ENCODE results near the gene PROB1. TPM values are rescaled to one million over a fixed set of nuclear protein-coding genes. Genes with fewer than 3 reads are reported as not detected.
"Not testable (repeated sequence)": the region's sequence is repeated elsewhere in the genome, so short reads cannot be mapped to it uniquely, and the experiment has no call there.

The PROB1 gene
- total and polyA plus RNA-seq, 4 donors, result 1.4 to 7.1 (median 3.6) TPM

DNA sequence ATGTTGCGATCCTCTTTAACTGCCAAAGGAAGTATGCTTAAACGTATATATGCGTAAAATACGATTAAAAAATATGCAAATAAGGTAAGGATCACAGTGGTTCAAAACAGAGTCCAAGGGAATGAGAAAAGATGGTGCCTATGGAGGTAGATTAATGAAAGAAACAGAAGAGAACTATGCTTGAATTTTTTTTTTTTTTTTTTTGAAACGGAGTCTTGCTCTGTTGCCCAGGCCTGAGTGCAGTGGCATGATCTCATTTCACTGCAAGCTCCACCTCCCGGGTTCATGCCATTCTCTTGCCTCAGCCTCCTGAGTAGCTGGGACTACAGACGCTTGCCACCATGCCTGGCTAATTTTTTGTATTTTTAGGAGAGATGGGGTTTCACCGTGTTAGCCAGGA is 49.5 kb downstream of the PROB1 start:
- not testable (repeated sequence) for H3K27ac ChIP-seq (ENCODE audit: low read depth, low read length); H3K4me1 ChIP-seq (ENCODE audit: control insufficient read depth, insufficient read depth, low read length); H3K27me3 ChIP-seq (ENCODE audit: control insufficient read depth, insufficient read depth, low read length); H3K4me3 ChIP-seq (ENCODE audit: low read depth, low read length); H3K9me3 ChIP-seq (ENCODE audit: control insufficient read depth, insufficient read depth, low read length); DNase-seq (ENCODE audit: low read depth in 4 of 6, low spot score in 6 of 6)
- peaks cover 13% of the 10 kb centered on the region for H3K36me3 ChIP-seq (ENCODE audit: control insufficient read depth, insufficient read depth, low read length)
- WGBS (ENCODE audit: insufficient coverage), result 95% methylated on average over 5 of the region's 8 CpGs

DNA sequence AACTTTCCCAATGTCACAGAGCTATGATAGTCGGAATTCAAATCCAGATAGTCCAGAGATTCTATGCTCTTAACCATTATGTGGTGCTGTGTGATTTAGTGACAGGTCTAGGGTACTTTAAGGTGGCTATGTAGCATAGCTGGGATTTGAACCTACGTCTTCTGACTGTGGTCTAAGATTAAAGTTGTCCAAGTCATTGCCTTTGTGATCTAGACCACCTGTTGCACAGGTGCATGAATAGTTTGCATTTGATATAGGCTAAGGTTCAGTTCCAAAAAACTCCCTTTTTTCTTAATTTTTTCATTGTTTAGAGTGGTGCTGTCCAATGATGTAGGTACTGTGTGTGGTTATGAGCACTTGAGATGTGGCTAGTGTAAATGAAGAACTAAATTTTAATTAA is 50.7 kb downstream of the PROB1 start:
- Histone ChIP-seq H3K27ac (ENCODE audit: low read depth, low read length) (no peak overlapping the region), H3K4me3 (ENCODE audit: low read depth, low read length) (no peak overlapping the region), H3K36me3 (ENCODE audit: control insufficient read depth, insufficient read depth, low read length) (peaks cover 13% of the 10 kb centered on the region), H3K27me3 (ENCODE audit: control insufficient read depth, insufficient read depth, low read length) (no peaks in the 10 kb centered on the region), H3K4me1 (ENCODE audit: control insufficient read depth, insufficient read depth, low read length) (peaks cover 7% of the 10 kb centered on the region), H3K9me3 (ENCODE audit: control insufficient read depth, insufficient read depth, low read length) (no peaks in the 10 kb centered on the region)
- no peak for DNase-seq (ENCODE audit: low read depth in 4 of 6, low spot score in 6 of 6)
- WGBS (ENCODE audit: insufficient coverage), result no CpG with 5 or more reads among the region's 2 CpGs

DNA sequence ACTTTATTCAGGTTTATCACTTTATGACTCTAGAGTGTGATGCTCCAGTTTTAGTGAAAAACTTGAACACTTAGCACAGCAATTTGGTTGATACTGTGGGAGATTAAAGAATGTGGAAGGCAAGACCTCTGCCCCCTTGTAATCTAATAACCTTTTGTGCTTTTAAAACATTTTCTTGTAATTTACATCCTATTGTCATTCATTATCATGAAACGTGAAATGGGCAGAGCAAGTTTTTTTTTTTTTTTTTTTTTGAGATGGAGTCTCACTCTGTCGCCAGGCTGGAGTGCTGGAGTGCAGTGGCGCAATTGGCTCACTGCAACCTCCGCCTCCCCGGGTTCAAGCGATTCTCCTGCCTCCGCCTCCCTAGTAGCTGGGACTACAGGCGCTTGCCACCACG is 51.4 kb downstream of the PROB1 start:
- WGBS (ENCODE audit: insufficient coverage), result 95% methylated on average over 6 of the region's 9 CpGs
- H3K36me3 ChIP-seq (ENCODE audit: control insufficient read depth, insufficient read depth, low read length), result peaks cover 13% of the 10 kb centered on the region
- H3K27me3 ChIP-seq (ENCODE audit: control insufficient read depth, insufficient read depth, low read length), result no peaks in the 10 kb centered on the region
- H3K4me1 ChIP-seq (ENCODE audit: control insufficient read depth, insufficient read depth, low read length), result peaks cover 7% of the 10 kb centered on the region
- H3K9me3 ChIP-seq (ENCODE audit: control insufficient read depth, insufficient read depth, low read length), result no peaks in the 10 kb centered on the region
- no peak for DNase-seq (ENCODE audit: low read depth in 4 of 6, low spot score in 6 of 6)
- H3K27ac ChIP-seq (ENCODE audit: low read depth, low read length), result no peak overlapping the region
- no peak overlapping the region for H3K4me3 ChIP-seq (ENCODE audit: low read depth, low read length)

DNA sequence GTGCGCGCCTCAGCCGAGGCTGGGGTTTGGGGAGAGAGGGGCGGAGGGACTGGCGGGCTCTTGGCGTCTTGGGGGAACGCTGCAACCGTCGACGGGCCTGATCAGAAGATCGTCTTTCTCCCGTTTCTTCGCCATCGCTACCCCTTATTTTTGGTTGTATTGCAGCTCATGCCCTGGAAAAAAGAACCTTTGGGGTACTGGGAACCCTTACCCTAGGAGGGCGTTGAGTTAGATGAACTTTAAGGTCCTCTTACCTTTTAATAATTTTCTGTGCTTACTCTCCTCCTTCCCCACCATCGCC is 52.5 kb downstream of the PROB1 start:
- H3K36me3 ChIP-seq (ENCODE audit: control insufficient read depth, insufficient read depth, low read length), result peaks cover 13% of the 10 kb centered on the region
- WGBS (ENCODE audit: insufficient coverage), result 2% methylated on average over 11 of the region's 16 CpGs
- DNase-seq (ENCODE audit: low read depth in 4 of 6, low spot score in 6 of 6), result no peak
- peak overlapping the region; percentile 98 for H3K27ac ChIP-seq (ENCODE audit: low read depth, low read length)
- no peaks in the 10 kb centered on the region for H3K27me3 ChIP-seq (ENCODE audit: control insufficient read depth, insufficient read depth, low read length)
- no peaks in the 10 kb centered on the region for H3K9me3 ChIP-seq (ENCODE audit: control insufficient read depth, insufficient read depth, low read length)
- peaks cover 7% of the 10 kb centered on the region for H3K4me1 ChIP-seq (ENCODE audit: control insufficient read depth, insufficient read depth, low read length)
- peak overlapping the region; percentile 87 for H3K4me3 ChIP-seq (ENCODE audit: low read depth, low read length)

DNA sequence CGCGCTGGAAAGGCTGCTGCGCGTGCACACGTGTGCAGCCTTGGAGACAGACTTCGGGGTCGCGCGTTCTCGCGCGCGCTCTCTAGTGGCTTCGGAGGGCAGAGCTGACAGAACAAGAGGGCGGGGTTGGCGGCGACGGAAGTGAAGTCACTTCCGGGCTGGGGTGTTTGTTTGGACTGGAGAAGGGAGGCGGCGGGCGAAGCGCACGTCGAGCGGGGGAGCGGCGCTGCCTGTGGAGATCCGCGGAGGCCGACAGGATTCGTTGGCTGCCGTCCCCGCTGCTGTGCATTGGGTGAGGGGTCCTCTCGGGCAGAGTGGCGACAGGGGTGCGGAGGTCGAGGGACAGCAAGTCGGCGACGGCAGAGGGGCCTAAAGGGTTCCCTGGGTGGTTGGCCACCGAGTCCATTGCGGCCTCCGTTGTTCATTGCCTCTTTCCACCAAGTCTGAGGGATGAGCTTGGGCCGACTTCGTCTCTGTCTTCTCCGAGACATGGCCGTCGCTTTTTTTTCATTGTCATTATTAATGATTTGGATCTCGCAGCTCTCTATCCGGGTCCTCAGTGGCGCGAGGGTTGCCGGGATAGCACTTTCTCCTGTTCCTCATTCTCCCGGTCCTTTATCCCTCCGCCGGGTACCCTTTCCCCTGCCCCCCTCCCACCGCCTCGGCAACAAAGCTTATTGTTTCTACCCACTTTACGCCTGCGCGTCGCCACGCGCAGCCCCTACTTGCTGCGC is 53.0 kb downstream of the PROB1 start, which contains the start of gene PAIP2:
Gene PAIP2 (plus strand): TSS at position 166 of the 734 bp plus-strand sequence. CDS start 21,931 bp downstream, outside the sequence.
- DNase-seq (ENCODE audit: low read depth in 4 of 6, low spot score in 6 of 6), result peak; percentile 92 to 100 (median 96)
- H3K36me3 ChIP-seq (ENCODE audit: control insufficient read depth, insufficient read depth, low read length), result peaks cover 13% of the 10 kb centered on the region
- H3K4me1 ChIP-seq (ENCODE audit: control insufficient read depth, insufficient read depth, low read length), result peaks cover 7% of the 10 kb centered on the region
- H3K27me3 ChIP-seq (ENCODE audit: control insufficient read depth, insufficient read depth, low read length), result no peaks in the 10 kb centered on the region
- peak within 1 kb of the TSS; percentile 87 for H3K4me3 ChIP-seq (ENCODE audit: low read depth, low read length)
- H3K27ac ChIP-seq (ENCODE audit: low read depth, low read length), result peak within 1 kb of the TSS; percentile 98
- WGBS (ENCODE audit: insufficient coverage), result 0% methylated on average over 66 of the region's 66 CpGs
- no peaks in the 10 kb centered on the region for H3K9me3 ChIP-seq (ENCODE audit: control insufficient read depth, insufficient read depth, low read length)

DNA sequence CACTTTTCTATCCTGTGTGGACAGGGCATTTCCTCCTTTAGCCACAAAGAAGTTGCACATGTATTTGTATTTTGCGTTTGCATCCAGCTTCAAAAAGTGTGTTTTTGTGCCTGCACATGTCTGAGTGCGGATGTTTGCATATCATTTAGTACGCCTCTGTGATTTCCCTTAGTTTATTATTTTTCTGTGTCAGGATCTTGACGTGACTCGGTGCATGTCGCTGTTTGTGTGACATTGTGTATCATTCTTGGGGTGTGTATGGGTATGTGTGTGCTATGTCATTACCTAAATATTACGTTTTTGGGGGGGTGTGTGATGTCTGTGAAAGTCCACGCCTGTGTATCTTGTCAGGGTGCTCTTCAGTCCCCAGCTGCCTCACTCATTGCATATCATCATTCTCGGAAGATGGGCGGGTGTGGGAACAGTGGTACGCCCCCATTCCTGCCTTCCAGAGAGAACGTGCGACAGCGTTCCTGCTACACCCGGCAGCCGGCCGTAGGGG is 53.7 kb downstream of the PROB1 start:
- 6% methylated on average over 11 of the region's 17 CpGs for WGBS (ENCODE audit: insufficient coverage)
- H3K9me3 ChIP-seq (ENCODE audit: control insufficient read depth, insufficient read depth, low read length), result no peaks in the 10 kb centered on the region
- H3K27me3 ChIP-seq (ENCODE audit: control insufficient read depth, insufficient read depth, low read length), result no peaks in the 10 kb centered on the region
- peaks cover 7% of the 10 kb centered on the region for H3K4me1 ChIP-seq (ENCODE audit: control insufficient read depth, insufficient read depth, low read length)
- peak overlapping the region; percentile 98 for H3K27ac ChIP-seq (ENCODE audit: low read depth, low read length)
- peaks cover 7% of the 10 kb centered on the region for H3K36me3 ChIP-seq (ENCODE audit: control insufficient read depth, insufficient read depth, low read length)
- no peak for DNase-seq (ENCODE audit: low read depth in 4 of 6, low spot score in 6 of 6)
- H3K4me3 ChIP-seq (ENCODE audit: low read depth, low read length), result peak overlapping the region; percentile 87

Other genes with a start within 250 kb of the PROB1 start
- 10 to 100 TPM; 23.0 to 53.7 TPM for gene SIL1, start 196.7 kb downstream of the PROB1 start, total RNA-seq
- 10 to 100 TPM; 18.8 to 38.4 TPM for gene SIL1, start 196.7 kb downstream of the PROB1 start, polyA plus RNA-seq (ENCODE audit: insufficient read length in 2 of 2)
- 100 to 1,000 TPM; 433 to 543 TPM for gene MATR3, start 101.4 kb downstream of the PROB1 start, total RNA-seq
- gene MATR3, start 101.4 kb downstream of the PROB1 start, polyA plus RNA-seq (ENCODE audit: insufficient read length in 2 of 2), result 100 to 1,000 TPM; 580 to 752 TPM
- gene PAIP2, start 53.2 kb downstream of the PROB1 start, total RNA-seq, result 100 to 1,000 TPM in 1 of 2 donors, 10 to 100 TPM in 1; 90.4 to 138 TPM
- 100 to 1,000 TPM; 154 to 173 TPM for gene PAIP2, start 53.2 kb downstream of the PROB1 start, polyA plus RNA-seq (ENCODE audit: insufficient read length in 2 of 2)
- under 1 TPM in 1 of 2 donors, not detected in 1; 0.40 TPM for gene SLC23A1, start 11.8 kb downstream of the PROB1 start, total RNA-seq
- under 1 TPM; 0.78 to 0.99 TPM for gene SLC23A1, start 11.8 kb downstream of the PROB1 start, polyA plus RNA-seq (ENCODE audit: insufficient read length in 2 of 2)
- gene MZB1, start 5.2 kb downstream of the PROB1 start, total RNA-seq, result under 1 TPM; 0.17 to 0.59 TPM
- under 1 TPM; 0.32 to 0.60 TPM for gene MZB1, start 5.2 kb downstream of the PROB1 start, polyA plus RNA-seq (ENCODE audit: insufficient read length in 2 of 2)
- 10 to 100 TPM in 1 of 2 donors, 1 to 10 TPM in 1; 4.8 to 12.3 TPM for gene SPATA24, start 9.0 kb upstream of the PROB1 start, total RNA-seq
- 1 to 10 TPM; 9.4 to 9.9 TPM for gene SPATA24, start 9.0 kb upstream of the PROB1 start, polyA plus RNA-seq (ENCODE audit: insufficient read length in 2 of 2)
- 10 to 100 TPM; 26.6 to 36.6 TPM for gene DNAJC18, start 44.4 kb upstream of the PROB1 start, total RNA-seq
- 10 to 100 TPM; 43.3 to 49.9 TPM for gene DNAJC18, start 44.4 kb upstream of the PROB1 start, polyA plus RNA-seq (ENCODE audit: insufficient read length in 2 of 2)
- 10 to 100 TPM; 10.3 to 63.2 TPM for gene ECSCR, start 67.6 kb upstream of the PROB1 start, total RNA-seq
- 10 to 100 TPM; 20.2 to 25.4 TPM for gene ECSCR, start 67.6 kb upstream of the PROB1 start, polyA plus RNA-seq (ENCODE audit: insufficient read length in 2 of 2)
- gene SMIM33, start 75.9 kb upstream of the PROB1 start, total RNA-seq, result not detected
- not detected for gene SMIM33, start 75.9 kb upstream of the PROB1 start, polyA plus RNA-seq (ENCODE audit: insufficient read length in 2 of 2)
- 10 to 100 TPM; 16.3 to 31.7 TPM for gene STING1, start 87.7 kb upstream of the PROB1 start, total RNA-seq
- gene STING1, start 87.7 kb upstream of the PROB1 start, polyA plus RNA-seq (ENCODE audit: insufficient read length in 2 of 2), result 10 to 100 TPM; 16.0 to 26.6 TPM
- gene UBE2D2, start 166.2 kb upstream of the PROB1 start, total RNA-seq, result 100 to 1,000 TPM; 108 TPM
- 100 to 1,000 TPM; 171 to 185 TPM for gene UBE2D2, start 166.2 kb upstream of the PROB1 start, polyA plus RNA-seq (ENCODE audit: insufficient read length in 2 of 2)

Measured in spinal cord (tissue), 10 donors.